HepG2 (cell line): ENCODE results near the gene TKFC. TPM values are rescaled to one million over a fixed set of nuclear protein-coding genes. Genes with fewer than 3 reads are reported as not detected.

ENCODE experiments used
- GABPB1 ChIP-seq: IDR thresholded peaks from 2 replicates; pipeline ENCODE4 v1.6.1; 2016; ENCODE audit warnings: mild to moderate bottlenecking, missing genetic modification reagents, moderate library complexity, missing compliant biosample characterization
- HDAC2 ChIP-seq: sonication (generic); formaldehyde crosslinking; IDR thresholded peaks from 2 replicates; pipeline ENCODE4 v1.4.0; 2020; ENCODE audit warnings: missing genetic modification reagents
- KAT7 ChIP-seq: IDR thresholded peaks from 2 replicates; pipeline ENCODE4 v1.6.1; 2018; ENCODE audit warnings: borderline replicate concordance, missing compliant biosample characterization
- MBNL3 ChIP-seq: fragments of 250-450 bp; sonication (Bioruptor Pico); conservative IDR thresholded peaks from 2 replicates; pipeline ENCODE4 v1.8.0; 2022; ENCODE audit warnings: mild to moderate bottlenecking, inconsistent platforms
- NFE2L2 ChIP-seq: fragments of 150-350 bp; IDR thresholded peaks from 2 replicates; pipeline ENCODE4 v1.6.1; 2014; ENCODE audit warnings: low read length
- RARG ChIP-seq: sonication (generic); formaldehyde crosslinking; IDR thresholded peaks from 2 replicates; pipeline ENCODE4 v1.4.0; 2020; ENCODE audit warnings: low read depth, mild to moderate bottlenecking, missing genetic modification reagents
- RORA ChIP-seq: sonication (generic); formaldehyde crosslinking; IDR thresholded peaks from 2 replicates; pipeline ENCODE4 v1.5.0; 2020; ENCODE audit warnings: mild to moderate bottlenecking, missing genetic modification reagents, moderate library complexity
- ZFYVE20 ChIP-seq: sonication (generic); formaldehyde crosslinking; IDR thresholded peaks from 2 replicates; pipeline ENCODE4 v1.8.0; 2023; ENCODE audit warnings: low read depth, mild to moderate bottlenecking, moderate library complexity, missing genetic modification reagents, borderline replicate concordance
- ZNF20 ChIP-seq: sonication (generic); formaldehyde crosslinking; IDR thresholded peaks from 2 replicates; pipeline ENCODE4 v1.4.0; 2020; ENCODE audit warnings: mild to moderate bottlenecking, moderate library complexity, missing genetic modification reagents
- ZNF317 ChIP-seq: sonication (generic); formaldehyde crosslinking; IDR thresholded peaks from 2 replicates; pipeline ENCODE4 v1.5.0; 2020; ENCODE audit warnings: mild to moderate bottlenecking, missing genetic modification reagents
- ZNF543 ChIP-seq: sonication (generic); formaldehyde crosslinking; IDR thresholded peaks from 2 replicates; pipeline ENCODE4 v1.4.0; 2020; ENCODE audit warnings: mild to moderate bottlenecking, missing genetic modification reagents
- ZNF678 ChIP-seq: sonication (generic); formaldehyde crosslinking; IDR thresholded peaks from 2 replicates; pipeline ENCODE4 v1.4.0; 2020; ENCODE audit warnings: mild to moderate bottlenecking, missing genetic modification reagents
- ZNF883 ChIP-seq: sonication (generic); formaldehyde crosslinking; IDR thresholded peaks from 2 replicates; pipeline ENCODE4 v1.5.1; 2020; ENCODE audit warnings: mild to moderate bottlenecking, missing genetic modification reagents; ENCODE audit errors: not compliant biosample characterization
- polyA plus RNA-seq, 8 experiments: library from polyadenylated mRNA; depleted of rRNA in 3 of 8; stranded (reverse) in 7 of 8; unstranded in 1 of 8; fragments of >200 nt; fragmentation: Illumina TruSeq in 4 of 8; extraction: Trizol in 4 of 8; gene quantifications; 2 replicates each; pipeline versions ENCODE4 v1.2.1 to v1.2.3, GENCODE V29; 2011 to 2016; ENCODE audit warnings: low read depth in 4 of 8, missing spikeins in 1 of 8, mixed read lengths in 1 of 8; ENCODE audit not compliant: insufficient read depth in 1 of 8
- total RNA-seq, 5 experiments: library from RNA; depleted of rRNA; stranded (reverse); fragments of >200 nt; fragmentation: Illumina TruSeq; extraction: Trizol; gene quantifications; 2 replicates each; pipeline ENCODE4 v1.2.3, GENCODE V29; 2016; ENCODE audit warnings: low read depth in 1 of 5
- TF ChIP-seq, protein P1 (sequence below): sonication (generic); IDR thresholded peaks from 2 replicates; pipeline ENCODE4 v1.6.1; 2016; ENCODE audit warnings: low read depth, borderline replicate concordance
- TF ChIP-seq, protein P2 (sequence below): sonication (generic); formaldehyde crosslinking; IDR thresholded peaks from 2 replicates; pipeline ENCODE4 v1.9.0; 2022; ENCODE audit warnings: missing genetic modification reagents, mild to moderate bottlenecking, borderline replicate concordance
- TF ChIP-seq, protein P3 (sequence below): sonication (generic); formaldehyde crosslinking; IDR thresholded peaks from 2 replicates; pipeline ENCODE4 v1.5.0; 2020; ENCODE audit warnings: missing genetic modification reagents
- TF ChIP-seq, protein P4 (sequence below): sonication (generic); formaldehyde crosslinking; conservative IDR thresholded peaks from 2 replicates; pipeline ENCODE4 v1.8.1; 2023; ENCODE audit warnings: missing genetic modification reagents
- TF ChIP-seq, protein P5 (sequence below): sonication (generic); formaldehyde crosslinking; IDR thresholded peaks from 2 replicates; pipeline ENCODE4 v1.8.0; 2022; ENCODE audit warnings: mild to moderate bottlenecking, missing genetic modification reagents

The TKFC gene
- total and polyA plus RNA-seq, 2 of the 13 experiments (the other 11 are each of a cell fraction or from before 2014, with no cell fraction given): 147 to 197 TPM

DNA sequence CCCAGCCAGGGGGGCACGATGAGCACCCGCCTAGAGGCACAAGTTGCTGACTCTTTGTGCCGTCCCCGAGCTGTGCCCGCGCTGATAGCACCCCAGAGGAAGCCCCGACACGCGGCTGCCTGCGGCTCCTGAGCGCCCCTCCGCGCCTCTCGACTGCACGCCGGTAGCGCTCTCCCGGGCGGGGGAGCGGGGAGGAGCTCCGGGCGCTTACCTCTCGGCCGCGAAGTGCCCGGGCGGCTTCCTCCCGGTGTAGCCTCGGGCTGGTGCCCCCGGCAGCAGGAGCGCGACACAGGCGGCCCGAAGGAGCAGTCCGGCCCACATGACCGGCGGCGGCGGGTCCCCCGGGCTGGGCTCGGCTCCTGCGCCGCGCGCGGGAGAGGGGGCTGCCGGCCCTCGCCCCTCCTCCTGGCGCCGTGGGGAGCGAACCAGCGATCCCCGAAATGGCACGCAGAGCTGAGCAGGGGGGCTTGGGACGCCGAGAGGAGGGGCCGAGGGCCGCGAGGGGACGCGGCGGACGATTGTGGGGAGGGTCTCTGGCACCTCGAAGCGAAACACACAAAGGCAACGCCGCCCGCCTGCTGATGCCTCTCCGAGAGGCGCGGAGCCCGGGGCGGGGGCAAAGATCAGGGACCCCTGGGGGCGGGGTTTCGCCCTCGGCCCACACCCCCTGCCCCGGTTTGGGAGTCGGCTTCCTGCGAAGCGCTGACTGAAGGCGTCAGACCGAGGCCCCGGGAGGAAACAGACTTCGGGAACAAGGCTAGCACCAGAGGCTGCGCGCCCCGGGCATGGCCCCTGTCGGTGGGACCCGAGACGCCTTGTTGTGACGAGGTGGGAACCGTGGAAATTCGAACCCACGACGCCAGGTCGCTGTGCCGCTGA lies 38.1 kb upstream of the TKFC start, which contains the start of gene VWCE (continued):
- no peak for TF ChIP-seq NFE2L2
- TF ChIP-seq, protein P1, sequence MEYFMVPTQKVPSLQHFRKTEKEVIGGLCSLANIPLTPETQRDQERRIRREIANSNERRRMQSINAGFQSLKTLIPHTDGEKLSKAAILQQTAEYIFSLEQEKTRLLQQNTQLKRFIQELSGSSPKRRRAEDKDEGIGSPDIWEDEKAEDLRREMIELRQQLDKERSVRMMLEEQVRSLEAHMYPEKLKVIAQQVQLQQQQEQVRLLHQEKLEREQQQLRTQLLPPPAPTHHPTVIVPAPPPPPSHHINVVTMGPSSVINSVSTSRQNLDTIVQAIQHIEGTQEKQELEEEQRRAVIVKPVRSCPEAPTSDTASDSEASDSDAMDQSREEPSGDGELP: no peak
- TF ChIP-seq, protein P2, sequence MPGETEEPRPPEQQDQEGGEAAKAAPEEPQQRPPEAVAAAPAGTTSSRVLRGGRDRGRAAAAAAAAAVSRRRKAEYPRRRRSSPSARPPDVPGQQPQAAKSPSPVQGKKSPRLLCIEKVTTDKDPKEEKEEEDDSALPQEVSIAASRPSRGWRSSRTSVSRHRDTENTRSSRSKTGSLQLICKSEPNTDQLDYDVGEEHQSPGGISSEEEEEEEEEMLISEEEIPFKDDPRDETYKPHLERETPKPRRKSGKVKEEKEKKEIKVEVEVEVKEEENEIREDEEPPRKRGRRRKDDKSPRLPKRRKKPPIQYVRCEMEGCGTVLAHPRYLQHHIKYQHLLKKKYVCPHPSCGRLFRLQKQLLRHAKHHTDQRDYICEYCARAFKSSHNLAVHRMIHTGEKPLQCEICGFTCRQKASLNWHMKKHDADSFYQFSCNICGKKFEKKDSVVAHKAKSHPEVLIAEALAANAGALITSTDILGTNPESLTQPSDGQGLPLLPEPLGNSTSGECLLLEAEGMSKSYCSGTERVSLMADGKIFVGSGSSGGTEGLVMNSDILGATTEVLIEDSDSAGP (CRISPR knock-in tag): peak; percentile 53; the same call in 1 of the 2 replicates
- TF ChIP-seq ZNF543 (CRISPR knock-in tag): peak; percentile 32; the same call in 1 of the 2 replicates
- peak; percentile 48; the same call in 1 of the 2 replicates for TF ChIP-seq ZNF317 (CRISPR knock-in tag)
- TF ChIP-seq ZFYVE20: 0 out of 2 replicates have a peak, but pooled peaks have one; percentile 34
- TF ChIP-seq KAT7: no peak
- TF ChIP-seq, protein P3, sequence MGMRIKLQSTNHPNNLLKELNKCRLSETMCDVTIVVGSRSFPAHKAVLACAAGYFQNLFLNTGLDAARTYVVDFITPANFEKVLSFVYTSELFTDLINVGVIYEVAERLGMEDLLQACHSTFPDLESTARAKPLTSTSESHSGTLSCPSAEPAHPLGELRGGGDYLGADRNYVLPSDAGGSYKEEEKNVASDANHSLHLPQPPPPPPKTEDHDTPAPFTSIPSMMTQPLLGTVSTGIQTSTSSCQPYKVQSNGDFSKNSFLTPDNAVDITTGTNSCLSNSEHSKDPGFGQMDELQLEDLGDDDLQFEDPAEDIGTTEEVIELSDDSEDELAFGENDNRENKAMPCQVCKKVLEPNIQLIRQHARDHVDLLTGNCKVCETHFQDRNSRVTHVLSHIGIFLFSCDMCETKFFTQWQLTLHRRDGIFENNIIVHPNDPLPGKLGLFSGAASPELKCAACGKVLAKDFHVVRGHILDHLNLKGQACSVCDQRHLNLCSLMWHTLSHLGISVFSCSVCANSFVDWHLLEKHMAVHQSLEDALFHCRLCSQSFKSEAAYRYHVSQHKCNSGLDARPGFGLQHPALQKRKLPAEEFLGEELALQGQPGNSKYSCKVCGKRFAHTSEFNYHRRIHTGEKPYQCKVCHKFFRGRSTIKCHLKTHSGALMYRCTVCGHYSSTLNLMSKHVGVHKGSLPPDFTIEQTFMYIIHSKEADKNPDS (CRISPR knock-in tag): 0 out of 2 replicates have a peak, but pooled peaks have one; percentile 62
- TF ChIP-seq ZNF20 (CRISPR knock-in tag): no peak
- TF ChIP-seq HDAC2 (CRISPR knock-in tag): no peak
- TF ChIP-seq, protein P4, sequence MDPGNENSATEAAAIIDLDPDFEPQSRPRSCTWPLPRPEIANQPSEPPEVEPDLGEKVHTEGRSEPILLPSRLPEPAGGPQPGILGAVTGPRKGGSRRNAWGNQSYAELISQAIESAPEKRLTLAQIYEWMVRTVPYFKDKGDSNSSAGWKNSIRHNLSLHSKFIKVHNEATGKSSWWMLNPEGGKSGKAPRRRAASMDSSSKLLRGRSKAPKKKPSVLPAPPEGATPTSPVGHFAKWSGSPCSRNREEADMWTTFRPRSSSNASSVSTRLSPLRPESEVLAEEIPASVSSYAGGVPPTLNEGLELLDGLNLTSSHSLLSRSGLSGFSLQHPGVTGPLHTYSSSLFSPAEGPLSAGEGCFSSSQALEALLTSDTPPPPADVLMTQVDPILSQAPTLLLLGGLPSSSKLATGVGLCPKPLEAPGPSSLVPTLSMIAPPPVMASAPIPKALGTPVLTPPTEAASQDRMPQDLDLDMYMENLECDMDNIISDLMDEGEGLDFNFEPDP (CRISPR knock-in tag): 0 out of 2 replicates have a peak, but pooled peaks have one; percentile 65
- no peak for TF ChIP-seq ZNF678 (CRISPR knock-in tag)
- no peak for TF ChIP-seq RORA (CRISPR knock-in tag)
- TF ChIP-seq MBNL3 (CRISPR knock-in tag): no peak
- no peak for TF ChIP-seq ZNF883 (CRISPR knock-in tag)
- TF ChIP-seq GABPB1: peak; percentile 76; the same call in 1 of the 2 replicates
- TF ChIP-seq RARG: no peak
- TF ChIP-seq, protein P5, sequence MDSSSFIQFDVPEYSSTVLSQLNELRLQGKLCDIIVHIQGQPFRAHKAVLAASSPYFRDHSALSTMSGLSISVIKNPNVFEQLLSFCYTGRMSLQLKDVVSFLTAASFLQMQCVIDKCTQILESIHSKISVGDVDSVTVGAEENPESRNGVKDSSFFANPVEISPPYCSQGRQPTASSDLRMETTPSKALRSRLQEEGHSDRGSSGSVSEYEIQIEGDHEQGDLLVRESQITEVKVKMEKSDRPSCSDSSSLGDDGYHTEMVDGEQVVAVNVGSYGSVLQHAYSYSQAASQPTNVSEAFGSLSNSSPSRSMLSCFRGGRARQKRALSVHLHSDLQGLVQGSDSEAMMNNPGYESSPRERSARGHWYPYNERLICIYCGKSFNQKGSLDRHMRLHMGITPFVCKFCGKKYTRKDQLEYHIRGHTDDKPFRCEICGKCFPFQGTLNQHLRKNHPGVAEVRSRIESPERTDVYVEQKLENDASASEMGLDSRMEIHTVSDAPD (CRISPR knock-in tag): no peak
